ENCODE data around the gene HGS. TPM values are rescaled to one million over a fixed set of nuclear protein-coding genes. Genes with fewer than 3 reads are reported as not detected.

The HGS gene
- total and polyA plus RNA-seq, 2 of the 4 experiments (the other 2 are of a cell fraction), result 52.5 to 137 TPM

DNA sequence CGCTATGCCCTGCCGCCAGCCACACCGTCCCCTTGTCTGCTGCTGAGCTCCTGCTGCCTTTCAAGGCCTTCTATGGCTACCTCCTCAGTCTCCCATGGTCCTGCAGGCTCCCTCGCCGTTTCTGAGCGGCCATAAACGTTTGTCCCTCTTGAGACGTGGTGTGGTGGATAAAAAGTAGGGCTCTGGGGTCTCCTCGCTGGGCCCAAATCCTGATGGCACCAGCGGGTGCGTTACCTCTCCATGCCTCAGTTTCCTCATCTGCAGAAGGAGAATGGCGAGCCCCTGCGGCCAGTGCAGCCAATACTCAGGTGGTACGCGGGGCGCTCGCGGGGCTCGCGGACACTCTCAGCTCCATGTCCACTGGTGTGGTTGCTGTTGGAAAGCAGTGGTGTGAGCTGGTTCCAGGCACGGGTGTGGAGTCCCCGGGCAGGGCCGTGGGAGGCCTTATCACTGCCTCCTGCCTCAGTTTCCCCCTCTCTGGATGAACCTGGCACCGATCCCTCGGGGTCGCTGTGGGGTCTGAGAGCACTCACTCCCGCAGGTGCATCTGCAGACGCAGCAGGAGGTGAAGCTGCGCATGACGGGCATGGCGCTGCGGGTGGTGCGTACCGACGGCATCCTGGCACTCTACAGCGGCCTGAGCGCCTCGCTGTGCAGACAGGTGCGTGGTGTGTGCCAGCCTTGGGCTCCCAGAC, 30.7 kb downstream of the HGS start (continued):
- TF ChIP-seq, protein P1, sequence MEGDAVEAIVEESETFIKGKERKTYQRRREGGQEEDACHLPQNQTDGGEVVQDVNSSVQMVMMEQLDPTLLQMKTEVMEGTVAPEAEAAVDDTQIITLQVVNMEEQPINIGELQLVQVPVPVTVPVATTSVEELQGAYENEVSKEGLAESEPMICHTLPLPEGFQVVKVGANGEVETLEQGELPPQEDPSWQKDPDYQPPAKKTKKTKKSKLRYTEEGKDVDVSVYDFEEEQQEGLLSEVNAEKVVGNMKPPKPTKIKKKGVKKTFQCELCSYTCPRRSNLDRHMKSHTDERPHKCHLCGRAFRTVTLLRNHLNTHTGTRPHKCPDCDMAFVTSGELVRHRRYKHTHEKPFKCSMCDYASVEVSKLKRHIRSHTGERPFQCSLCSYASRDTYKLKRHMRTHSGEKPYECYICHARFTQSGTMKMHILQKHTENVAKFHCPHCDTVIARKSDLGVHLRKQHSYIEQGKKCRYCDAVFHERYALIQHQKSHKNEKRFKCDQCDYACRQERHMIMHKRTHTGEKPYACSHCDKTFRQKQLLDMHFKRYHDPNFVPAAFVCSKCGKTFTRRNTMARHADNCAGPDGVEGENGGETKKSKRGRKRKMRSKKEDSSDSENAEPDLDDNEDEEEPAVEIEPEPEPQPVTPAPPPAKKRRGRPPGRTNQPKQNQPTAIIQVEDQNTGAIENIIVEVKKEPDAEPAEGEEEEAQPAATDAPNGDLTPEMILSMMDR (conservative IDR thresholded peaks at IDR 0.05; ENCODE audit: low read depth, low read length), result no peak
- TF ChIP-seq NFE2L2 (IDR thresholded peaks at IDR 0.05; ENCODE audit: low read depth, low read length), result no peak
- TF ChIP-seq MAFK (IDR thresholded peaks at IDR 0.05; ENCODE audit: low read depth, low read length), result no peak
- TF ChIP-seq MAZ (IDR thresholded peaks at IDR 0.05; ENCODE audit: borderline replicate concordance, low read depth, low read length), result no peak
